WTC11 (cell line): ENCODE measurements around the gene SLC35B4.

Experiments
- ETV6 ChIP-seq: sonication (generic); formaldehyde crosslinking; IDR thresholded peaks from 2 replicates; pipeline ENCODE4 v1.8.1; 2022; ENCODE audit warnings: mild to moderate bottlenecking, missing genetic modification reagents
- JUN ChIP-seq: sonication (generic); formaldehyde crosslinking; IDR thresholded peaks from 2 replicates; pipeline ENCODE4 v1.8.0; 2023; ENCODE audit warnings: mild to moderate bottlenecking, missing genetic modification reagents
- SOX15 ChIP-seq: fragments of 250-450 bp; sonication (Bioruptor Pico); IDR thresholded peaks from 2 replicates; pipeline ENCODE4 v1.9.0; 2021; ENCODE audit warnings: mild to moderate bottlenecking
- ZNF232 ChIP-seq: sonication (generic); formaldehyde crosslinking; IDR thresholded peaks from 2 replicates; pipeline ENCODE4 v1.8.0; 2022; ENCODE audit warnings: mild to moderate bottlenecking, missing genetic modification reagents
- TF ChIP-seq, protein P1 (sequence below): fragments of 200-600 bp; IDR thresholded peaks from 2 replicates; pipeline ENCODE4 v1.8.0; 2022; ENCODE audit warnings: antibody characterized with exemption
- TF ChIP-seq, protein P2 (sequence below): sonication (generic); formaldehyde crosslinking; IDR thresholded peaks from 2 replicates; pipeline ENCODE4 v1.8.0; 2022; ENCODE audit warnings: mild to moderate bottlenecking, missing genetic modification reagents
- TF ChIP-seq, protein P3 (sequence below): sonication (generic); formaldehyde crosslinking; IDR thresholded peaks from 2 replicates; pipeline ENCODE4 v1.8.1; 2023; ENCODE audit warnings: mild to moderate bottlenecking, missing genetic modification reagents, borderline replicate concordance
- TF ChIP-seq, protein P4 (sequence below): sonication (generic); formaldehyde crosslinking; IDR thresholded peaks from 2 replicates; pipeline ENCODE4 v1.8.1; 2023; ENCODE audit warnings: mild to moderate bottlenecking, moderate library complexity, missing genetic modification reagents

DNA sequence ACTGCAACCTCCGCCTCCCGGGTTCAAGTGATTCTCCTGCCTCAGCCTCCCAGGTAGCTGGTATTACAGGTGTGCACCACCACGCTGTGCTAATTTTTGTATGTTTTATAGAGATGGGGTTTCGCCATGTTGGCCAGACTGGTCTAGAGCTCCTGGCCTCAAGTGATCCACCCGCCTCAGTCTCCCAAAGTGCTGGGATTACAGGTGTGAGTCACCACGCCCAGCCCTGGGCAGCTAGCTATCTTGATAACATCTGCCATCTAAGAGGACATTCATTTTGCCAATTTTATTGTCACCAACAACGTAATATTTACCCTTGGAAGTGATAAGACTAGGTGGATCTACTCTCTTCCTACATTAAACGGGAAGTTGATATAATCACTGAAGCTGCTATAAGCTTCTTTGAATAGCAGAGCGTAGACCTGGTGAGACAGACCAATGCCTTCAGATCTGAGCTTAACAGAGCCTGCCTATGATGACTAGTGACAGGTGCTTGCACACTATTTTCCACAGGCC is 39.7 kb upstream of the SLC35B4 start:
- TF ChIP-seq, protein P1, sequence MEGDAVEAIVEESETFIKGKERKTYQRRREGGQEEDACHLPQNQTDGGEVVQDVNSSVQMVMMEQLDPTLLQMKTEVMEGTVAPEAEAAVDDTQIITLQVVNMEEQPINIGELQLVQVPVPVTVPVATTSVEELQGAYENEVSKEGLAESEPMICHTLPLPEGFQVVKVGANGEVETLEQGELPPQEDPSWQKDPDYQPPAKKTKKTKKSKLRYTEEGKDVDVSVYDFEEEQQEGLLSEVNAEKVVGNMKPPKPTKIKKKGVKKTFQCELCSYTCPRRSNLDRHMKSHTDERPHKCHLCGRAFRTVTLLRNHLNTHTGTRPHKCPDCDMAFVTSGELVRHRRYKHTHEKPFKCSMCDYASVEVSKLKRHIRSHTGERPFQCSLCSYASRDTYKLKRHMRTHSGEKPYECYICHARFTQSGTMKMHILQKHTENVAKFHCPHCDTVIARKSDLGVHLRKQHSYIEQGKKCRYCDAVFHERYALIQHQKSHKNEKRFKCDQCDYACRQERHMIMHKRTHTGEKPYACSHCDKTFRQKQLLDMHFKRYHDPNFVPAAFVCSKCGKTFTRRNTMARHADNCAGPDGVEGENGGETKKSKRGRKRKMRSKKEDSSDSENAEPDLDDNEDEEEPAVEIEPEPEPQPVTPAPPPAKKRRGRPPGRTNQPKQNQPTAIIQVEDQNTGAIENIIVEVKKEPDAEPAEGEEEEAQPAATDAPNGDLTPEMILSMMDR, result no peak
- TF ChIP-seq SOX15 (CRISPR knock-in tag) (no peak), JUN (no peak), ZNF232 (CRISPR knock-in tag) (no peak), ETV6 (CRISPR knock-in tag) (no peak)
- TF ChIP-seq, protein P2, sequence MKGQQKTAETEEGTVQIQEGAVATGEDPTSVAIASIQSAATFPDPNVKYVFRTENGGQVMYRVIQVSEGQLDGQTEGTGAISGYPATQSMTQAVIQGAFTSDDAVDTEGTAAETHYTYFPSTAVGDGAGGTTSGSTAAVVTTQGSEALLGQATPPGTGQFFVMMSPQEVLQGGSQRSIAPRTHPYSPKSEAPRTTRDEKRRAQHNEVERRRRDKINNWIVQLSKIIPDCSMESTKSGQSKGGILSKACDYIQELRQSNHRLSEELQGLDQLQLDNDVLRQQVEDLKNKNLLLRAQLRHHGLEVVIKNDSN, result no peak
- TF ChIP-seq, protein P3, sequence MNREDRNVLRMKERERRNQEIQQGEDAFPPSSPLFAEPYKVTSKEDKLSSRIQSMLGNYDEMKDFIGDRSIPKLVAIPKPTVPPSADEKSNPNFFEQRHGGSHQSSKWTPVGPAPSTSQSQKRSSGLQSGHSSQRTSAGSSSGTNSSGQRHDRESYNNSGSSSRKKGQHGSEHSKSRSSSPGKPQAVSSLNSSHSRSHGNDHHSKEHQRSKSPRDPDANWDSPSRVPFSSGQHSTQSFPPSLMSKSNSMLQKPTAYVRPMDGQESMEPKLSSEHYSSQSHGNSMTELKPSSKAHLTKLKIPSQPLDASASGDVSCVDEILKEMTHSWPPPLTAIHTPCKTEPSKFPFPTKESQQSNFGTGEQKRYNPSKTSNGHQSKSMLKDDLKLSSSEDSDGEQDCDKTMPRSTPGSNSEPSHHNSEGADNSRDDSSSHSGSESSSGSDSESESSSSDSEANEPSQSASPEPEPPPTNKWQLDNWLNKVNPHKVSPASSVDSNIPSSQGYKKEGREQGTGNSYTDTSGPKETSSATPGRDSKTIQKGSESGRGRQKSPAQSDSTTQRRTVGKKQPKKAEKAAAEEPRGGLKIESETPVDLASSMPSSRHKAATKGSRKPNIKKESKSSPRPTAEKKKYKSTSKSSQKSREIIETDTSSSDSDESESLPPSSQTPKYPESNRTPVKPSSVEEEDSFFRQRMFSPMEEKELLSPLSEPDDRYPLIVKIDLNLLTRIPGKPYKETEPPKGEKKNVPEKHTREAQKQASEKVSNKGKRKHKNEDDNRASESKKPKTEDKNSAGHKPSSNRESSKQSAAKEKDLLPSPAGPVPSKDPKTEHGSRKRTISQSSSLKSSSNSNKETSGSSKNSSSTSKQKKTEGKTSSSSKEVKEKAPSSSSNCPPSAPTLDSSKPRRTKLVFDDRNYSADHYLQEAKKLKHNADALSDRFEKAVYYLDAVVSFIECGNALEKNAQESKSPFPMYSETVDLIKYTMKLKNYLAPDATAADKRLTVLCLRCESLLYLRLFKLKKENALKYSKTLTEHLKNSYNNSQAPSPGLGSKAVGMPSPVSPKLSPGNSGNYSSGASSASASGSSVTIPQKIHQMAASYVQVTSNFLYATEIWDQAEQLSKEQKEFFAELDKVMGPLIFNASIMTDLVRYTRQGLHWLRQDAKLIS (CRISPR knock-in tag), result no peak
- TF ChIP-seq, protein P4, sequence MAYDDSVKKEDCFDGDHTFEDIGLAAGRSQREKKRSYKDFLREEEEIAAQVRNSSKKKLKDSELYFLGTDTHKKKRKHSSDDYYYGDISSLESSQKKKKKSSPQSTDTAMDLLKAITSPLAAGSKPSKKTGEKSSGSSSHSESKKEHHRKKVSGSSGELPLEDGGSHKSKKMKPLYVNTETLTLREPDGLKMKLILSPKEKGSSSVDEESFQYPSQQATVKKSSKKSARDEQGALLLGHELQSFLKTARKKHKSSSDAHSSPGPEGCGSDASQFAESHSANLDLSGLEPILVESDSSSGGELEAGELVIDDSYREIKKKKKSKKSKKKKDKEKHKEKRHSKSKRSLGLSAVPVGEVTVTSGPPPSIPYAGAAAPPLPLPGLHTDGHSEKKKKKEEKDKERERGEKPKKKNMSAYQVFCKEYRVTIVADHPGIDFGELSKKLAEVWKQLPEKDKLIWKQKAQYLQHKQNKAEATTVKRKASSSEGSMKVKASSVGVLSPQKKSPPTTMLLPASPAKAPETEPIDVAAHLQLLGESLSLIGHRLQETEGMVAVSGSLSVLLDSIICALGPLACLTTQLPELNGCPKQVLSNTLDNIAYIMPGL (CRISPR knock-in tag), result no peak
